ENCODE results near the gene ZNF384. TPM values are rescaled to one million over a fixed set of nuclear protein-coding genes. Genes with fewer than 3 reads are reported as not detected.

ZNF384 gene
- total RNA-seq, 1 donor from 2014 or later: 38.0 TPM

DNA sequence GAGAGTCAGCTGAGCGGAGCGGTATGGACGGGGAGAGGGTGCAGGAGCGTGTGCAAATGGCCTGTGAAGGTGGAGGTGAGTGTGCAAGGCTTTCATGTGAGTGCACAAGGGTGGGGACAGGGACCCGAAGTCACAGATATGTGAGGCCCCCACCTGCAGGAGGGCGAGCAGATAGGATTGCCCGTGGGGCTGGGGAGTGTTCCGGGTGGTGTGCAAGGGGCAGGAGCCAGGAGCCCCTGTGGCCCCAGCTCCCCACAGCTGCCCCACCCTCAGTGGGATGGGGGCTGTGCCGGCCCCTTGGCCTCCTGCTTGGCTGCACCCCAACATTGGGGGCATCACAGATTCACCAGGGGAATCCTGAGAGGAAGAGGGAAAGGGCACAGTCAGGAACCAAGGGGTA, 5.5 kb upstream of the ZNF384 start:
- no peaks in the 10 kb centered on the region for H3K27me3 ChIP-seq
- H3K4me2 ChIP-seq: no peak overlapping the region
- no peak overlapping the region for H3K27ac ChIP-seq
- no peaks in the 10 kb centered on the region for H3K9me3 ChIP-seq (ENCODE audit: low read depth)
- H3K79me2 ChIP-seq (ENCODE audit: low read depth): peaks cover 23% of the 10 kb centered on the region
- DNase-seq (ENCODE audit: low spot score): no peak
- TF ChIP-seq EZH2phosphoT487 (IDR thresholded peaks at IDR 0.05): no peak
- TF ChIP-seq, protein P1, sequence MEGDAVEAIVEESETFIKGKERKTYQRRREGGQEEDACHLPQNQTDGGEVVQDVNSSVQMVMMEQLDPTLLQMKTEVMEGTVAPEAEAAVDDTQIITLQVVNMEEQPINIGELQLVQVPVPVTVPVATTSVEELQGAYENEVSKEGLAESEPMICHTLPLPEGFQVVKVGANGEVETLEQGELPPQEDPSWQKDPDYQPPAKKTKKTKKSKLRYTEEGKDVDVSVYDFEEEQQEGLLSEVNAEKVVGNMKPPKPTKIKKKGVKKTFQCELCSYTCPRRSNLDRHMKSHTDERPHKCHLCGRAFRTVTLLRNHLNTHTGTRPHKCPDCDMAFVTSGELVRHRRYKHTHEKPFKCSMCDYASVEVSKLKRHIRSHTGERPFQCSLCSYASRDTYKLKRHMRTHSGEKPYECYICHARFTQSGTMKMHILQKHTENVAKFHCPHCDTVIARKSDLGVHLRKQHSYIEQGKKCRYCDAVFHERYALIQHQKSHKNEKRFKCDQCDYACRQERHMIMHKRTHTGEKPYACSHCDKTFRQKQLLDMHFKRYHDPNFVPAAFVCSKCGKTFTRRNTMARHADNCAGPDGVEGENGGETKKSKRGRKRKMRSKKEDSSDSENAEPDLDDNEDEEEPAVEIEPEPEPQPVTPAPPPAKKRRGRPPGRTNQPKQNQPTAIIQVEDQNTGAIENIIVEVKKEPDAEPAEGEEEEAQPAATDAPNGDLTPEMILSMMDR (IDR thresholded peaks at IDR 0.05): no peak
- no peak for TF ChIP-seq EZH2 (IDR thresholded peaks at IDR 0.05)
- peaks cover 33% of the 10 kb centered on the region for H3F3A ChIP-seq (ENCODE audit: low read depth)
- no peaks in the 10 kb centered on the region for H4K20me1 ChIP-seq (ENCODE audit: low read depth)
- Mint-ChIP-seq H3K9me3 (no peaks in the 10 kb centered on the region), H3K4me1 (peaks cover 41% of the 10 kb centered on the region), H3K27me3 (ENCODE audit: insufficient read depth, low read depth) (peaks cover 12% of the 10 kb centered on the region), H3K4me3 (no peak overlapping the region), H3K36me3 (peaks cover 9% of the 10 kb centered on the region), H3K27ac (no peak overlapping the region)
- no peak overlapping the region for H3K4me3 ChIP-seq
- H3K9ac ChIP-seq: no peak overlapping the region
- H2AFZ ChIP-seq (replicated peaks): no peak overlapping the region
- no peaks in the 10 kb centered on the region for H3K36me3 ChIP-seq
- peaks cover 14% of the 10 kb centered on the region for H3K4me1 ChIP-seq

DNA sequence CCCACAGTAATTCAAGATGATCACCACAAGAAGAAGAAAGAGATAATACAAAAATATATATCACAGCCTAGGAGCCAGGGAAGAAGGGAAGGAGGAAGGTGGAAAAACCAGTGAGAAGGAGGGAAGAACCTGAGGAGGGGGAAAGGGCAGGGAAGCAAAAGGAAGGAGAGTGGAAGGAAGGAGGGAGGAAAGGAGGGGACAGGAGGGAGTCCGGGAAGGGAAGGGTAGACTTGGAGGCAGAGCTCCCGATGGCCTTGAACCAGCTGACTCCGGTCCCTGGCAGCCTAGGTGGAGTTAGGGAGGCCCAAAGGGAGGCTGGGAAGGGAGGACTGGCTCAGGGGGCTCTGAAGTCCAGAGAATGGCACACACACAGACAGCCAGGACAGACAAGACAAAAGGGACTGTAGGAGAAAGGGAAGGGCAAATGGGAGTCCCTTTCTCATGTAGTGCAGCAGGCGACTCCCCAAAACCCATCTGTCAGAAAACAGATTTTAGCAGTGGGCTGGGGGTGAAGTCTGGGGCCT, 4.7 kb upstream of the ZNF384 start:
- peaks cover 31% of the 10 kb centered on the region for H3F3A ChIP-seq (ENCODE audit: low read depth)
- H3K4me1 ChIP-seq: peaks cover 7% of the 10 kb centered on the region
- peaks cover 9% of the 10 kb centered on the region for H3K36me3 Mint-ChIP-seq
- no peaks in the 10 kb centered on the region for H3K36me3 ChIP-seq
- H3K9me3 Mint-ChIP-seq: no peaks in the 10 kb centered on the region
- no peaks in the 10 kb centered on the region for H4K20me1 ChIP-seq (ENCODE audit: low read depth)
- no peak overlapping the region for H3K4me3 Mint-ChIP-seq
- no peak overlapping the region for H2AFZ ChIP-seq (replicated peaks)
- TF ChIP-seq EZH2 (IDR thresholded peaks at IDR 0.05) (no peak), EZH2phosphoT487 (IDR thresholded peaks at IDR 0.05) (no peak)
- TF ChIP-seq, protein P1 (IDR thresholded peaks at IDR 0.05): no peak
- H3K4me1 Mint-ChIP-seq: peaks cover 36% of the 10 kb centered on the region
- no peak overlapping the region for H3K4me2 ChIP-seq
- no peaks in the 10 kb centered on the region for H3K9me3 ChIP-seq (ENCODE audit: low read depth)
- H3K27me3 Mint-ChIP-seq (ENCODE audit: insufficient read depth, low read depth): peaks cover 8% of the 10 kb centered on the region
- H3K4me3 ChIP-seq: no peak overlapping the region
- no peak overlapping the region for H3K27ac ChIP-seq
- no peak for DNase-seq (ENCODE audit: low spot score)
- peaks cover 15% of the 10 kb centered on the region for H3K79me2 ChIP-seq (ENCODE audit: low read depth)
- no peaks in the 10 kb centered on the region for H3K27me3 ChIP-seq
- peak overlapping the region; percentile 28 for H3K9ac ChIP-seq
- peak overlapping the region; percentile 36 for H3K27ac Mint-ChIP-seq

DNA sequence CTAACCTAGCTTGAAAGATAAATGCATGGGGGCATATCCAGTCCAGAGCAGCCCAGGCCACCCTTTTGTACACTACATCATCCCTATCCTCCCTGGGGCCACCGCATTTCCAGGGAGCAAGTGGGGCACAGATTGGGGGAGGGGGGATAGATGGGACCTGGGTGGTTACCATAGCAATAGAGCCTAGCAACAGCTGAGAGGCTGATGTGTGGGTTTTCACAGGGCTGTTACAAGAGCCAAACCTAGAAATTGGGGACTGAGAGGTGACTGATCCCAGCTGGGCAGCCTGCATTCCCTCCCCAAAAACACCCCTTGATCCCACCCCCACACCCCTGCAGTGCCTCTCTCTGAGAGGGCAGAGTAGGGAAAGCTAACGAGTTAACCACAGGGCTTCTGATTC, 3.7 kb upstream of the ZNF384 start:
- Histone ChIP-seq H3K4me3 (no peak overlapping the region), H3K9me3 (ENCODE audit: low read depth) (no peaks in the 10 kb centered on the region), H2AFZ (replicated peaks) (no peak overlapping the region), H3K27ac (no peak overlapping the region), H3K79me2 (ENCODE audit: low read depth) (peaks cover 21% of the 10 kb centered on the region), H3K4me1 (peaks cover 8% of the 10 kb centered on the region), H4K20me1 (ENCODE audit: low read depth) (no peaks in the 10 kb centered on the region), H3K27me3 (no peaks in the 10 kb centered on the region), H3K36me3 (no peaks in the 10 kb centered on the region), H3K9ac (peak overlapping the region; percentile 10), H3F3A (ENCODE audit: low read depth) (peaks cover 31% of the 10 kb centered on the region), H3K4me2 (no peak overlapping the region)
- Mint-ChIP-seq H3K36me3 (peaks cover 9% of the 10 kb centered on the region), H3K4me1 (peaks cover 36% of the 10 kb centered on the region), H3K9me3 (no peaks in the 10 kb centered on the region), H3K27ac (peak overlapping the region; percentile 70), H3K4me3 (peak overlapping the region; percentile 33), H3K27me3 (ENCODE audit: insufficient read depth, low read depth) (peaks cover 6% of the 10 kb centered on the region)
- TF ChIP-seq EZH2phosphoT487 (IDR thresholded peaks at IDR 0.05): no peak
- TF ChIP-seq EZH2 (IDR thresholded peaks at IDR 0.05): no peak
- TF ChIP-seq, protein P1 (IDR thresholded peaks at IDR 0.05): no peak
- DNase-seq (ENCODE audit: low spot score): no peak
